HepG2 (cell line): Measurements from ENCODE around the gene STMN3. TPM values are rescaled to one million over a fixed set of nuclear protein-coding genes. Genes with fewer than 3 reads are reported as not detected.

Experiments used
- ATAD3A ChIP-seq: sonication (generic); formaldehyde crosslinking; IDR thresholded peaks from 2 replicates; pipeline ENCODE4 v1.4.0; 2020; ENCODE audit warnings: missing genetic modification reagents
- CCDC6 ChIP-seq: sonication (generic); formaldehyde crosslinking; IDR thresholded peaks from 2 replicates; pipeline ENCODE4 v1.8.1; 2022; ENCODE audit warnings: mild to moderate bottlenecking, missing genetic modification reagents, moderate library complexity
- CHD4 ChIP-seq: fragments of 200-600 bp; sonication (generic); IDR thresholded peaks from 2 replicates; pipeline ENCODE4 v1.7.0; 2017; ENCODE audit warnings: mild to moderate bottlenecking, low read length, borderline replicate concordance
- DDIT3 ChIP-seq: sonication (generic); formaldehyde crosslinking; IDR thresholded peaks from 2 replicates; pipeline ENCODE4 v1.4.0; 2020; ENCODE audit warnings: mild to moderate bottlenecking, missing genetic modification reagents
- HDAC1 ChIP-seq: sonication (generic); formaldehyde crosslinking; IDR thresholded peaks from 2 replicates; pipeline ENCODE4 v1.5.1; 2020; ENCODE audit warnings: mild to moderate bottlenecking, missing genetic modification reagents
- KLF6 ChIP-seq: IDR thresholded peaks from 2 replicates; pipeline ENCODE4 v1.8.0; 2016; ENCODE audit warnings: missing biosample characterization, missing genetic modification reagents
- POLR2G ChIP-seq: fragments of 200-400 bp; formaldehyde crosslinking; IDR thresholded peaks from 2 replicates; pipeline ENCODE4 v1.6.1; 2018; ENCODE audit warnings: mild to moderate bottlenecking, low read depth, low read length, moderate library complexity
- RFX1 ChIP-seq: fragments of 450-650 bp; IDR thresholded peaks from 2 replicates; pipeline ENCODE4 v1.6.1; 2017
- RORA ChIP-seq: sonication (generic); formaldehyde crosslinking; IDR thresholded peaks from 2 replicates; pipeline ENCODE4 v1.5.0; 2020; ENCODE audit warnings: mild to moderate bottlenecking, missing genetic modification reagents, moderate library complexity
- RXRA ChIP-seq: sonication (generic); formaldehyde crosslinking; IDR thresholded peaks from 2 replicates; pipeline ENCODE4 v1.5.1; 2020; ENCODE audit warnings: missing genetic modification reagents
- SMARCC2 ChIP-seq: fragments of 450-650 bp; IDR thresholded peaks from 2 replicates; pipeline ENCODE4 v1.6.1; 2017; ENCODE audit warnings: antibody characterized with exemption, mild to moderate bottlenecking
- SMYD3 ChIP-seq: sonication (generic); formaldehyde crosslinking; IDR thresholded peaks from 2 replicates; pipeline ENCODE4 v1.8.1; 2023; ENCODE audit warnings: mild to moderate bottlenecking, missing genetic modification reagents
- SNAPC2 ChIP-seq: sonication (generic); formaldehyde crosslinking; IDR thresholded peaks from 2 replicates; pipeline ENCODE4 v1.8.1; 2022; ENCODE audit warnings: mild to moderate bottlenecking, missing genetic modification reagents
- TP53 ChIP-seq: sonication (generic); formaldehyde crosslinking; conservative IDR thresholded peaks from 2 replicates; pipeline ENCODE4 v1.4.0; 2020; ENCODE audit warnings: missing genetic modification reagents
- ZBTB8A ChIP-seq: sonication (generic); formaldehyde crosslinking; IDR thresholded peaks from 2 replicates; pipeline ENCODE4 v1.4.0; 2020; ENCODE audit warnings: mild to moderate bottlenecking, low read depth, missing genetic modification reagents, borderline replicate concordance
- ZFP37 ChIP-seq: sonication (generic); formaldehyde crosslinking; IDR thresholded peaks from 2 replicates; pipeline ENCODE4 v1.4.0; 2020; ENCODE audit warnings: missing genetic modification reagents, borderline replicate concordance
- ZFX ChIP-seq: sonication (generic); formaldehyde crosslinking; IDR thresholded peaks from 2 replicates; pipeline ENCODE4 v1.4.0; 2020; ENCODE audit warnings: mild to moderate bottlenecking, low read depth, missing genetic modification reagents, moderate library complexity
- ZNF468 ChIP-seq: sonication (generic); formaldehyde crosslinking; IDR thresholded peaks from 2 replicates; pipeline ENCODE4 v1.8.0; 2022; ENCODE audit warnings: mild to moderate bottlenecking, moderate library complexity, missing genetic modification reagents
- ZNF496 ChIP-seq: sonication (generic); formaldehyde crosslinking; IDR thresholded peaks from 2 replicates; pipeline ENCODE4 v1.8.1; 2023; ENCODE audit warnings: mild to moderate bottlenecking, moderate library complexity, missing genetic modification reagents; ENCODE audit not compliant: insufficient replicate concordance
- ZNF547 ChIP-seq: sonication (generic); formaldehyde crosslinking; IDR thresholded peaks from 2 replicates; pipeline ENCODE4 v1.5.1; 2020; ENCODE audit warnings: mild to moderate bottlenecking, missing genetic modification reagents
- ZNF558 ChIP-seq: sonication (generic); formaldehyde crosslinking; IDR thresholded peaks from 2 replicates; pipeline ENCODE4 v1.9.0; 2022; ENCODE audit warnings: mild to moderate bottlenecking, missing genetic modification reagents, borderline replicate concordance
- ZNF567 ChIP-seq: sonication (generic); formaldehyde crosslinking; IDR thresholded peaks from 2 replicates; pipeline ENCODE4 v1.8.1; 2023; ENCODE audit warnings: mild to moderate bottlenecking, missing genetic modification reagents, borderline replicate concordance
- ZNF670 ChIP-seq: sonication (generic); formaldehyde crosslinking; IDR thresholded peaks from 2 replicates; pipeline ENCODE4 v1.8.0; 2022; ENCODE audit warnings: mild to moderate bottlenecking, missing genetic modification reagents, borderline replicate concordance
- ZNF703 ChIP-seq: sonication (generic); formaldehyde crosslinking; IDR thresholded peaks from 2 replicates; pipeline ENCODE4 v1.5.1; 2020; ENCODE audit warnings: missing genetic modification reagents, mild to moderate bottlenecking, moderate library complexity, borderline replicate concordance
- ZSCAN20 ChIP-seq: sonication (generic); formaldehyde crosslinking; IDR thresholded peaks from 2 replicates; pipeline ENCODE4 v1.4.0; 2020; ENCODE audit warnings: missing genetic modification reagents, mild to moderate bottlenecking, borderline replicate concordance
- polyA plus RNA-seq, 8 experiments: library from polyadenylated mRNA; depleted of rRNA in 3 of 8; stranded (reverse) in 7 of 8; unstranded in 1 of 8; fragments of >200 nt; fragmentation: Illumina TruSeq in 4 of 8; extraction: Trizol in 4 of 8; gene quantifications; 2 replicates each; pipeline versions ENCODE4 v1.2.1 to v1.2.3, GENCODE V29; 2011 to 2016; ENCODE audit warnings: low read depth in 4 of 8, missing spikeins in 1 of 8, mixed read lengths in 1 of 8; ENCODE audit not compliant: insufficient read depth in 1 of 8
- total RNA-seq, 5 experiments: library from RNA; depleted of rRNA; stranded (reverse); fragments of >200 nt; fragmentation: Illumina TruSeq; extraction: Trizol; gene quantifications; 2 replicates each; pipeline ENCODE4 v1.2.3, GENCODE V29; 2016; ENCODE audit warnings: low read depth in 1 of 5
- TF ChIP-seq, protein P1 (sequence below): sonication (generic); formaldehyde crosslinking; IDR thresholded peaks from 2 replicates; pipeline ENCODE4 v1.4.0; 2020; ENCODE audit warnings: mild to moderate bottlenecking, missing genetic modification reagents, borderline replicate concordance

Gene STMN3
- total and polyA plus RNA-seq, 2 of the 13 experiments (the other 11 are each of a cell fraction or from before 2014, with no cell fraction given), result 21.0 to 48.3 TPM

- TF ChIP-seq DDIT3 (CRISPR knock-in tag) (0 out of 2 replicates have a peak, but pooled peaks have one; percentile 48), ZNF496 (CRISPR knock-in tag) (no peak), ATAD3A (CRISPR knock-in tag) (0 out of 2 replicates have a peak, but pooled peaks have one; percentile 63), ZNF703 (CRISPR knock-in tag) (peak; percentile 94; the same call in 1 of the 2 replicates), RORA (CRISPR knock-in tag) (no peak), SNAPC2 (peak; percentile 92), ZFX (CRISPR knock-in tag) (peak; percentile 100), POLR2G (peak; percentile 92), SMARCC2 (no peak), CCDC6 (CRISPR knock-in tag) (peak; percentile 21; the same call in 1 of the 2 replicates), ZNF670 (peak; percentile 96), KLF6 (CRISPR knock-in tag) (0 out of 2 replicates have a peak, but pooled peaks have one; percentile 58), ZNF558 (CRISPR knock-in tag) (peak; percentile 52; the same call in 1 of the 2 replicates), ZBTB8A (CRISPR knock-in tag) (no peak), ZNF547 (CRISPR knock-in tag) (peak; percentile 92), HDAC1 (CRISPR knock-in tag) (peak; percentile 98), ZNF567 (CRISPR knock-in tag) (no peak; the same call in 1 of the 2 replicates), RXRA (CRISPR knock-in tag) (peak; percentile 74; the same call in 1 of the 2 replicates), TP53 (peak; percentile 95), ZNF468 (CRISPR knock-in tag) (peak; percentile 92), ZSCAN20 (0 out of 2 replicates have a peak, but pooled peaks have one; percentile 65), ZFP37 (CRISPR knock-in tag) (peak; percentile 94), SMYD3 (CRISPR knock-in tag) (no peak), CHD4 (no peak), RFX1 (no peak)
- TF ChIP-seq, protein P1, sequence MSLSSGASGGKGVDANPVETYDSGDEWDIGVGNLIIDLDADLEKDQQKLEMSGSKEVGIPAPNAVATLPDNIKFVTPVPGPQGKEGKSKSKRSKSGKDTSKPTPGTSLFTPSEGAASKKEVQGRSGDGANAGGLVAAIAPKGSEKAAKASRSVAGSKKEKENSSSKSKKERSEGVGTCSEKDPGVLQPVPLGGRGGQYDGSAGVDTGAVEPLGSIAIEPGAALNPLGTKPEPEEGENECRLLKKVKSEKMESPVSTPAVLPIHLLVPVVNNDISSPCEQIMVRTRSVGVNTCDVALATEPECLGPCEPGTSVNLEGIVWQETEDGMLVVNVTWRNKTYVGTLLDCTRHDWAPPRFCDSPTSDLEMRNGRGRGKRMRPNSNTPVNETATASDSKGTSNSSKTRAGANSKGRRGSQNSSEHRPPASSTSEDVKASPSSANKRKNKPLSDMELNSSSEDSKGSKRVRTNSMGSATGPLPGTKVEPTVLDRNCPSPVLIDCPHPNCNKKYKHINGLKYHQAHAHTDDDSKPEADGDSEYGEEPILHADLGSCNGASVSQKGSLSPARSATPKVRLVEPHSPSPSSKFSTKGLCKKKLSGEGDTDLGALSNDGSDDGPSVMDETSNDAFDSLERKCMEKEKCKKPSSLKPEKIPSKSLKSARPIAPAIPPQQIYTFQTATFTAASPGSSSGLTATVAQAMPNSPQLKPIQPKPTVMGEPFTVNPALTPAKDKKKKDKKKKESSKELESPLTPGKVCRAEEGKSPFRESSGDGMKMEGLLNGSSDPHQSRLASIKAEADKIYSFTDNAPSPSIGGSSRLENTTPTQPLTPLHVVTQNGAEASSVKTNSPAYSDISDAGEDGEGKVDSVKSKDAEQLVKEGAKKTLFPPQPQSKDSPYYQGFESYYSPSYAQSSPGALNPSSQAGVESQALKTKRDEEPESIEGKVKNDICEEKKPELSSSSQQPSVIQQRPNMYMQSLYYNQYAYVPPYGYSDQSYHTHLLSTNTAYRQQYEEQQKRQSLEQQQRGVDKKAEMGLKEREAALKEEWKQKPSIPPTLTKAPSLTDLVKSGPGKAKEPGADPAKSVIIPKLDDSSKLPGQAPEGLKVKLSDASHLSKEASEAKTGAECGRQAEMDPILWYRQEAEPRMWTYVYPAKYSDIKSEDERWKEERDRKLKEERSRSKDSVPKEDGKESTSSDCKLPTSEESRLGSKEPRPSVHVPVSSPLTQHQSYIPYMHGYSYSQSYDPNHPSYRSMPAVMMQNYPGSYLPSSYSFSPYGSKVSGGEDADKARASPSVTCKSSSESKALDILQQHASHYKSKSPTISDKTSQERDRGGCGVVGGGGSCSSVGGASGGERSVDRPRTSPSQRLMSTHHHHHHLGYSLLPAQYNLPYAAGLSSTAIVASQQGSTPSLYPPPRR (CRISPR knock-in tag), result peak; percentile 74
These were observed 4.9 kb upstream of the STMN3 start, which contains the start of gene RTEL1 (continued) for GRCh38 chr20:63657937-63658748.
